Measurements from ENCODE around the gene ATG4B. TPM values are rescaled to one million over a fixed set of nuclear protein-coding genes. Genes with fewer than 3 reads are reported as not detected.

ATG4B gene
- total RNA-seq, 1 donor from 2014 or later, result 135 TPM

- peaks cover 15% of the 10 kb centered on the region for H3K36me3 Mint-ChIP-seq
- H3K9me3 Mint-ChIP-seq, result no peaks in the 10 kb centered on the region
- H3K4me3 Mint-ChIP-seq, result no peak overlapping the region
- H3K27ac Mint-ChIP-seq, result no peak overlapping the region
- TF ChIP-seq CTCF (IDR thresholded peaks at IDR 0.05; ENCODE audit: unreplicated experiment), result no peak
- no peaks in the 10 kb centered on the region for H3K4me1 Mint-ChIP-seq
- H3K27me3 Mint-ChIP-seq (ENCODE audit: low read depth), result no peaks in the 10 kb centered on the region
- no peak for DNase-seq (ENCODE audit: low spot score in 2 of 2, unreplicated experiment in 2 of 2)
These were observed 11.9 kb downstream of the ATG4B start for GRCh38 chr2:241649404-241649803.

GRCh38 chr2:241649927-241650326, 12.4 kb downstream of the ATG4B start:
- peaks cover 16% of the 10 kb centered on the region for H3K36me3 Mint-ChIP-seq
- no peaks in the 10 kb centered on the region for H3K27me3 Mint-ChIP-seq (ENCODE audit: low read depth)
- H3K27ac Mint-ChIP-seq, result no peak overlapping the region
- no peaks in the 10 kb centered on the region for H3K9me3 Mint-ChIP-seq
- DNase-seq (ENCODE audit: low spot score in 2 of 2, unreplicated experiment in 2 of 2), result no peak
- no peak overlapping the region for H3K4me3 Mint-ChIP-seq
- no peak for TF ChIP-seq CTCF (IDR thresholded peaks at IDR 0.05; ENCODE audit: unreplicated experiment)
- no peaks in the 10 kb centered on the region for H3K4me1 Mint-ChIP-seq

- DNase-seq (ENCODE audit: low spot score in 2 of 2, unreplicated experiment in 2 of 2), result no peak
- H3K27ac Mint-ChIP-seq, result no peak overlapping the region
- peaks cover 26% of the 10 kb centered on the region for H3K36me3 Mint-ChIP-seq
- H3K4me3 Mint-ChIP-seq, result no peak overlapping the region
- no peaks in the 10 kb centered on the region for H3K9me3 Mint-ChIP-seq
- H3K27me3 Mint-ChIP-seq (ENCODE audit: low read depth), result no peaks in the 10 kb centered on the region
- H3K4me1 Mint-ChIP-seq, result peaks cover 8% of the 10 kb centered on the region
- no peak for TF ChIP-seq CTCF (IDR thresholded peaks at IDR 0.05; ENCODE audit: unreplicated experiment)
These were observed 14.6 kb downstream of the ATG4B start for GRCh38 chr2:241652142-241652541.

- Mint-ChIP-seq H3K4me3 (no peak overlapping the region), H3K9me3 (no peaks in the 10 kb centered on the region), H3K27ac (no peak overlapping the region), H3K36me3 (peaks cover 30% of the 10 kb centered on the region), H3K27me3 (ENCODE audit: low read depth) (no peaks in the 10 kb centered on the region), H3K4me1 (peaks cover 8% of the 10 kb centered on the region)
- no peak for TF ChIP-seq CTCF (IDR thresholded peaks at IDR 0.05; ENCODE audit: unreplicated experiment)
- DNase-seq (ENCODE audit: low spot score in 2 of 2, unreplicated experiment in 2 of 2), result no peak
These were observed 15.2 kb downstream of the ATG4B start for GRCh38 chr2:241652722-241653121.

GRCh38 chr2:241653210-241653750, 15.8 kb downstream of the ATG4B start:
- Mint-ChIP-seq H3K36me3 (peaks cover 33% of the 10 kb centered on the region), H3K4me1 (peaks cover 8% of the 10 kb centered on the region), H3K4me3 (no peak overlapping the region), H3K27me3 (ENCODE audit: low read depth) (no peaks in the 10 kb centered on the region), H3K27ac (no peak overlapping the region), H3K9me3 (no peaks in the 10 kb centered on the region)
- no peak for TF ChIP-seq CTCF (IDR thresholded peaks at IDR 0.05; ENCODE audit: unreplicated experiment)
- no peak for DNase-seq (ENCODE audit: low spot score in 2 of 2, unreplicated experiment in 2 of 2)

- Mint-ChIP-seq H3K27ac (no peak overlapping the region), H3K27me3 (ENCODE audit: low read depth) (no peaks in the 10 kb centered on the region), H3K4me3 (no peak overlapping the region), H3K4me1 (peaks cover 8% of the 10 kb centered on the region), H3K36me3 (peaks cover 35% of the 10 kb centered on the region), H3K9me3 (no peaks in the 10 kb centered on the region)
- no peak for TF ChIP-seq CTCF (IDR thresholded peaks at IDR 0.05; ENCODE audit: unreplicated experiment)
- no peak for DNase-seq (ENCODE audit: low spot score in 2 of 2, unreplicated experiment in 2 of 2)
These were observed 17.1 kb downstream of the ATG4B start for GRCh38 chr2:241654551-241654950.
